Neural progenitor cell (in vitro differentiated cells): ENCODE data around the gene BFAR. TPM values are rescaled to one million over a fixed set of nuclear protein-coding genes. Genes with fewer than 3 reads are reported as not detected.
"Not testable (repeated sequence)": the region's sequence is repeated elsewhere in the genome, so short reads cannot be mapped to it uniquely, and the experiment has no call there.

Experiments
- DNase-seq: peaks from one replicate; pipeline ENCODE4 v3.0.0-alpha.2; 2016; ENCODE audit warnings: low spot score
- H2AFZ ChIP-seq: fragments of 200-600 bp; sonication (generic); replicated peaks from 2 replicates; pipeline ENCODE4 v1.6.1; 2016; ENCODE audit warnings: antibody characterized with exemption
- H3F3A ChIP-seq: fragments of 200-600 bp; sonication (generic); 2 replicates; pipeline ENCODE4 v1.6.1; 2016; ENCODE audit warnings: antibody characterized with exemption, low read depth
- H3K27ac ChIP-seq: fragments of 200-600 bp; sonication (generic); 2 replicates; pipeline ENCODE4 v1.5.1; 2016; ENCODE audit warnings: mild to moderate bottlenecking
- H3K27me3 ChIP-seq: fragments of 200-600 bp; sonication (generic); 2 replicates; pipeline ENCODE4 v1.6.1; 2016; ENCODE audit warnings: mild to moderate bottlenecking, moderate library complexity
- H3K36me3 ChIP-seq: fragments of 200-600 bp; sonication (generic); 2 replicates; pipeline ENCODE4 v1.5.1; 2016
- H3K4me1 ChIP-seq: fragments of 200-600 bp; sonication (generic); 2 replicates; pipeline ENCODE4 v1.6.1; 2016; ENCODE audit warnings: mixed run types
- H3K4me2 ChIP-seq: fragments of 200-600 bp; sonication (generic); 2 replicates; pipeline ENCODE4 v1.6.1; 2016
- H3K4me3 ChIP-seq: fragments of 200-600 bp; sonication (generic); 2 replicates; pipeline ENCODE4 v1.5.1; 2016
- H3K79me2 ChIP-seq: fragments of 200-600 bp; sonication (generic); 2 replicates; pipeline ENCODE4 v1.6.1; 2016; ENCODE audit warnings: low read depth
- H3K9ac ChIP-seq: fragments of 200-600 bp; sonication (generic); 2 replicates; pipeline ENCODE4 v1.6.1; 2016
- H3K9me3 ChIP-seq: fragments of 200-600 bp; sonication (generic); 2 replicates; pipeline ENCODE4 v1.5.1; 2016; ENCODE audit warnings: low read depth
- H4K20me1 ChIP-seq: fragments of 200-600 bp; sonication (generic); 2 replicates; pipeline ENCODE4 v1.6.1; 2016; ENCODE audit warnings: low read depth
- H3K27ac Mint-ChIP-seq: 3 replicates; pipeline ENCODE4 v1.8.0; 2021; ENCODE audit warnings: mixed read lengths
- H3K27me3 Mint-ChIP-seq: 2 replicates; pipeline ENCODE4 v1.8.0; 2022; ENCODE audit warnings: low read depth, mild to moderate bottlenecking, inconsistent platforms, moderate library complexity, mixed read lengths; ENCODE audit not compliant: insufficient read depth
- H3K36me3 Mint-ChIP-seq: 3 replicates; pipeline ENCODE4 v1.8.0; 2021; ENCODE audit warnings: mixed read lengths
- H3K4me1 Mint-ChIP-seq: 3 replicates; pipeline ENCODE4 v1.8.0; 2021; ENCODE audit warnings: mixed read lengths
- H3K4me3 Mint-ChIP-seq: 3 replicates; pipeline ENCODE4 v1.8.0; 2021; ENCODE audit warnings: mild to moderate bottlenecking, moderate library complexity, mixed read lengths
- H3K9me3 Mint-ChIP-seq: 3 replicates; pipeline ENCODE4 v1.8.0; 2020; ENCODE audit warnings: mixed read lengths
- CTCF ChIP-seq: fragments of 200-600 bp; sonication (generic); IDR thresholded peaks from 2 replicates; pipeline ENCODE4 v1.5.1; 2017; ENCODE audit warnings: antibody characterized with exemption, mild to moderate bottlenecking
- EZH2 ChIP-seq: fragments of 200-600 bp; sonication (generic); IDR thresholded peaks from 2 replicates; pipeline ENCODE4 v1.6.1; 2017; ENCODE audit warnings: antibody characterized with exemption, mild to moderate bottlenecking, moderate library complexity
- EZH2phosphoT487 ChIP-seq: fragments of 200-600 bp; sonication (generic); IDR thresholded peaks from 2 replicates; pipeline ENCODE4 v1.6.1; 2017; ENCODE audit warnings: antibody characterized with exemption
- total RNA-seq: library from RNA; depleted of rRNA; stranded (reverse); fragments of >200 nt; gene quantifications from 2 replicates; pipeline ENCODE4 v1.2.3, GENCODE V29; 2015; ENCODE audit warnings: low replicate concordance

Gene BFAR
- total RNA-seq, 1 donor from 2014 or later = 72.0 TPM

GRCh38 chr16:14629612-14629918 lies 3.2 kb upstream of the BFAR start:
- Mint-ChIP-seq H3K4me3 (peak overlapping the region; percentile 96), H3K27me3 (no peaks in the 10 kb centered on the region), H3K4me1 (peaks cover 23% of the 10 kb centered on the region), H3K27ac (peak overlapping the region; percentile 98), H3K36me3 (peaks cover 7% of the 10 kb centered on the region), H3K9me3 (no peaks in the 10 kb centered on the region)
- Histone ChIP-seq H2AFZ (peak overlapping the region; percentile 39), H3F3A (peaks cover 21% of the 10 kb centered on the region), H3K27ac (peak overlapping the region; percentile 71), H3K9me3 (no peaks in the 10 kb centered on the region), H3K4me1 (peaks cover 13% of the 10 kb centered on the region), H3K4me2 (peak overlapping the region; percentile 95), H3K9ac (peak overlapping the region; percentile 91), H3K4me3 (peak overlapping the region; percentile 89), H3K79me2 (peaks cover 39% of the 10 kb centered on the region), H4K20me1 (peaks cover 14% of the 10 kb centered on the region), H3K36me3 (peaks cover 6% of the 10 kb centered on the region), H3K27me3 (no peaks in the 10 kb centered on the region)
- TF ChIP-seq CTCF (no peak), EZH2 (no peak), EZH2phosphoT487 (no peak)
- DNase-seq = no peak

GRCh38 chr16:14629919-14630619 lies 2.7 kb upstream of the BFAR start, which contains the start of gene PARN:
PARN (minus strand) TSS chr16:14630260; CDS start chr16:14630125, 135 bp downstream.
- Histone ChIP-seq H3K4me3 (peak within 1 kb of the TSS; percentile 89), H3K36me3 (peaks cover 6% of the 10 kb centered on the region), H3K27me3 (no peaks in the 10 kb centered on the region), H3K9me3 (no peaks in the 10 kb centered on the region), H4K20me1 (peaks cover 19% of the 10 kb centered on the region), H2AFZ (peak within 1 kb of the TSS; percentile 90), H3K27ac (peak within 1 kb of the TSS; percentile 71), H3K4me2 (peak within 1 kb of the TSS; percentile 95), H3K9ac (peak within 1 kb of the TSS; percentile 91), H3K79me2 (peaks cover 44% of the 10 kb centered on the region), H3F3A (peaks cover 26% of the 10 kb centered on the region), H3K4me1 (peaks cover 17% of the 10 kb centered on the region)
- H3K4me1 Mint-ChIP-seq = peaks cover 26% of the 10 kb centered on the region
- no peaks in the 10 kb centered on the region for H3K9me3 Mint-ChIP-seq
- H3K4me3 Mint-ChIP-seq = peak within 1 kb of the TSS; percentile 96
- H3K27ac Mint-ChIP-seq = peak within 1 kb of the TSS; percentile 98
- no peaks in the 10 kb centered on the region for H3K27me3 Mint-ChIP-seq
- peaks cover 7% of the 10 kb centered on the region for H3K36me3 Mint-ChIP-seq
- TF ChIP-seq CTCF = no peak
- peak; percentile 98 for DNase-seq

GRCh38 chr16:14630620-14631330 lies 2.0 kb upstream of the BFAR start:
- not testable (repeated sequence) for H3K9ac ChIP-seq, H3K9me3 Mint-ChIP-seq, DNase-seq, H3K27me3 Mint-ChIP-seq, H3K36me3 Mint-ChIP-seq, H3K36me3 ChIP-seq, H3K27me3 ChIP-seq, H3K9me3 ChIP-seq, H3K27ac ChIP-seq
- H3K79me2 ChIP-seq = peaks cover 51% of the 10 kb centered on the region
- H3K4me1 ChIP-seq = peaks cover 24% of the 10 kb centered on the region
- H4K20me1 ChIP-seq = peaks cover 26% of the 10 kb centered on the region
- peak overlapping the region; percentile 100 for H3K4me3 Mint-ChIP-seq
- peak overlapping the region; percentile 57 for H3K4me2 ChIP-seq
- H3K4me1 Mint-ChIP-seq = peaks cover 27% of the 10 kb centered on the region
- peak overlapping the region; percentile 59 for H3K27ac Mint-ChIP-seq
- H3K4me3 ChIP-seq = peak overlapping the region; percentile 89
- peaks cover 33% of the 10 kb centered on the region for H3F3A ChIP-seq
- H2AFZ ChIP-seq = peak overlapping the region; percentile 90

GRCh38 chr16:14634389-14634725 lies 1.6 kb downstream of the BFAR start:
- Histone ChIP-seq H2AFZ (no peak overlapping the region), H3K36me3 (no peaks in the 10 kb centered on the region), H3F3A (peaks cover 44% of the 10 kb centered on the region), H3K27ac (no peak overlapping the region), H3K9ac (no peak overlapping the region), H3K79me2 (peaks cover 72% of the 10 kb centered on the region), H3K4me3 (peak overlapping the region; percentile 88), H3K9me3 (no peaks in the 10 kb centered on the region), H3K4me2 (peak overlapping the region; percentile 95), H4K20me1 (peaks cover 62% of the 10 kb centered on the region), H3K4me1 (peaks cover 22% of the 10 kb centered on the region), H3K27me3 (no peaks in the 10 kb centered on the region)
- no peak overlapping the region for H3K27ac Mint-ChIP-seq
- H3K9me3 Mint-ChIP-seq = no peaks in the 10 kb centered on the region
- H3K27me3 Mint-ChIP-seq = no peaks in the 10 kb centered on the region
- H3K4me1 Mint-ChIP-seq = peaks cover 31% of the 10 kb centered on the region
- peak; percentile 6 for DNase-seq
- H3K4me3 Mint-ChIP-seq = peak overlapping the region; percentile 100
- TF ChIP-seq EZH2phosphoT487 = no peak
- no peak for TF ChIP-seq EZH2
- TF ChIP-seq CTCF = no peak
- H3K36me3 Mint-ChIP-seq = no peaks in the 10 kb centered on the region
